Measurements from ENCODE around the gene DGCR8. TPM values are rescaled to one million over a fixed set of nuclear protein-coding genes. Genes with fewer than 3 reads are reported as not detected.

The DGCR8 gene
- total RNA-seq, 3 donors from 2014 or later: 56.2 to 65.3 (median 60.9) TPM

DNA sequence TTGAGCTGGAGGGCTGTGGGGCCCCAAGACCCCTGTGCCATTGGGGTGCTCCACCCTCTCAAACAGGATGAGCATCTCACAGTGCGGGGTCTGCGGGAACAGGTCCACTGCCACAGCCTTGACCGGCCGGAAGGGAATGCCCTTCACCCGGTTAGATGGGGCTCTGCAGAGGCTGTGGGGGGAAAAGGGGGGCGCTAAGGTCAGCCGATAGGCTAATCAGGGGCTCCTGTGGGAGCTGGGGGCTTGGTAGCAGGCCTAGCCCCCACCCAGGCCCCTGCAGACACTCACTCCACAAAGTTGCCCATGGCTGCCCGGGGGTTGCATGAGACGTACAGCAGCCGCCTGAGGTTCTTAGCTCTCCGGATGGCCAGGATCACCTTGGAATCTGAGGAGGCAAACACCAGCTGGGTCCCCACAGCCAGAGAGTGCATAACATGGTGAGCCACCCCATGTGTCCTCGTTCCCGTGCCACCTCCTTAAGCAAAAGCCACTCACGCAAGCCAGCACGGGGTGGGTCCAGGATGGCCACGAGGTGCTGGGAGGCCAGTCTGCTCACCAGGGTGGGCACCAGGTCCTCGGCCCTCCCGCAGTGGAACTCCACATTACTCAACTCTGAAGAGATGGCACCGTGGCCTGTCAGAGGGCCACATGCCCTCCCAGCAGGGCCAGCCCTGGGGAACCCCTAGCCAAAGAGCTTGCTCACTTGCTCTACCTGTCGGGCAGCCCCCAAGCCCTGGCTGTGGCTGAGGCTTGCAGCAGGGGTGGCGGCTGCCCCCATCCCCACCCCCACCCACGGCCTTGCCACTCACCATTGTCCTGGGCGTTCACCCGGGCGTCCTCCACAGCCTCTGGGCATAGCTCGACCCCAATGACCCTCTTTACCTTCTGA, 32.8 kb downstream of the DGCR8 start:
- Mint-ChIP-seq H3K4me1 (ENCODE audit: low read depth) (peaks cover 14% of the 10 kb centered on the region), H3K27me3 (ENCODE audit: low read depth) (no peaks in the 10 kb centered on the region), H3K9me3 (no peaks in the 10 kb centered on the region), H3K36me3 (ENCODE audit: insufficient read depth) (peaks cover 8% of the 10 kb centered on the region), H3K4me3 (no peak overlapping the region)
- DNase-seq (no peak), ATAC-seq (no peak)

DNA sequence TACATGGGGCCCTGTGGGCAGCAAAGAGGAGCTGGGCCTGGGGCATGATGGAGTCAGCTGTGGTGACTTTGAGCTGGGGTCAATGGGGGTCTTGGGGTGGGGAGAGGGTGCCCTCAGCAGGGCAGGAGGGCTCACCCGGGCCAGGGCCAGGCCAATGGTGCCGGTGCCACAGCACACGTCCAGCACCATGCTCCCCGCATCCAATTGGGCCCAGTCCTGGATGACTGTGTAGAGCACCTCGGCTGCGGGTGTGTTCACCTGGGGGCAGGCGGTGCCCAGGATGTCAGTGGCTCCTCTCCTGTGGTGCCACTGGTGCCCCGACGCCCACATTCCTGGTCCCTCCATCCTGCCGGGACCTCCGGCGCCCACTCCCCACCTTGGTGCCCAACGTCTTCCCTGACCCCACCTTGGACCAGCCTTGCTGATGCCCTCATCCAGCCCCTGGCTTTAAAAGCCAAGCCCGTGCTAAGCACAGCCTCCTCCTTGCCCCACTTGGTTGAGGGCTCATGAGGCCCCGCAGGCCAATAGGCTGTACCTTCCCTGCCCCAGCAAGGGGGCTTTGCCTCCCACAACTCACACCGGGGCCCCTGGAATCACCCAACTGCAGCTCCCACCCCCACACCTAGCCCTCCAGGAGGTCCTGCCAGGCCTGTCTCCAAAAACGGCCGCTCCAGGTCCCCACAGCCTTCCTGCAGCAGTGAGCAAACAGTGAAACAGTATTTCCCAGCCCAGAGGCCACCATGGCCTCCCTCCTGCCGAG, 33.7 kb downstream of the DGCR8 start:
- H3K4me1 Mint-ChIP-seq (ENCODE audit: low read depth): peaks cover 17% of the 10 kb centered on the region

GRCh38 chr22:20114506-20115475, 34.8 kb downstream of the DGCR8 start:
- no peaks in the 10 kb centered on the region for H3K9me3 Mint-ChIP-seq

More for the DNA sequence above, 33.7 kb downstream of the DGCR8 start:
- Mint-ChIP-seq H3K9me3 (no peaks in the 10 kb centered on the region), H3K27me3 (ENCODE audit: low read depth) (no peaks in the 10 kb centered on the region), H3K36me3 (ENCODE audit: insufficient read depth) (peaks cover 9% of the 10 kb centered on the region), H3K4me3 (peak overlapping the region; percentile 24)
- ATAC-seq: no peak
- DNase-seq: no peak

DNA sequence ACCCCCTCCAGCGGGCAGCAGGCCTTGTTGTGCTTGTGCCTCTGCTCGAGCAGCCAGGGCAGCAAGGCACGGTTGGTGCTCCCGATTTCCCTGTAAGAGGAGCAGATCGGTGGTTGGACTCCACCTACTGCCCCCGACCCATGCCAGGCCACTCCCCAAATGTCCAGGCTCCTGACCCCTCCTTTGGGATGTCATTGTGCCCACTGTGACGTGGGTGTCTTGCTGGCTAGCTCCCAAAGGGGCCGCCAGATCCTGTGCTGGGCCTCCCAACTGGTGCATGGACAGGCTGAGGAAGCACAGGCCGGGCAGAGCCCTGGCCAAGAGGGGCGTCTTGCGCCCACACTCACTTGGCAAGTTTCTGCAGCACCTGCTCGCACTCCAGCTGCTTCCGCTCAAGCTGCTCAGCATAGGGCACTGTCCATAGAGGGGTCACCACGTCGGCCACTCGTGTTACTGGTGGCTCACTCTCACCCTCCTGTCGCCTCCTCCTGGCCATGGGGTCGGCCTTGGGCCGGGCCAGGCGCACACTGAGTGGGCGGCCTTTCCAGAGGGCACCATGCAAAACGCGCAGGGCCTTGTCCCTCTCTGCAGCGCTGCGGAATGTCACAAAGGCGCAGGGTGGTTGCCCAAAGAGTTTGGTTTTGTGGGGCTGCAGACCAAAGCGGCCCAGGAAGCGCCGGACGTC, 35.8 kb downstream of the DGCR8 start, which contains the start of gene RANBP1:
TSS of gene RANBP1 (plus strand) at position 414 of the 685 bp plus-strand sequence. CDS start at position 495, 81 bp downstream.
- peak within 1 kb of the TSS; percentile 88 for H3K4me3 Mint-ChIP-seq
- peaks cover 17% of the 10 kb centered on the region for H3K36me3 Mint-ChIP-seq (ENCODE audit: insufficient read depth)
- ATAC-seq (no peak), DNase-seq (no peak)
- peaks cover 33% of the 10 kb centered on the region for H3K4me1 Mint-ChIP-seq (ENCODE audit: low read depth)
- no peaks in the 10 kb centered on the region for H3K9me3 Mint-ChIP-seq
- no peaks in the 10 kb centered on the region for H3K27me3 Mint-ChIP-seq (ENCODE audit: low read depth)

More at GRCh38 chr22:20114506-20115475, 34.8 kb downstream of the DGCR8 start:
- Mint-ChIP-seq H3K27me3 (ENCODE audit: low read depth) (no peaks in the 10 kb centered on the region), H3K4me1 (ENCODE audit: low read depth) (peaks cover 26% of the 10 kb centered on the region), H3K4me3 (peak overlapping the region; percentile 88), H3K36me3 (ENCODE audit: insufficient read depth) (peaks cover 14% of the 10 kb centered on the region)
- no peak for DNase-seq
- no peak for ATAC-seq

DNA sequence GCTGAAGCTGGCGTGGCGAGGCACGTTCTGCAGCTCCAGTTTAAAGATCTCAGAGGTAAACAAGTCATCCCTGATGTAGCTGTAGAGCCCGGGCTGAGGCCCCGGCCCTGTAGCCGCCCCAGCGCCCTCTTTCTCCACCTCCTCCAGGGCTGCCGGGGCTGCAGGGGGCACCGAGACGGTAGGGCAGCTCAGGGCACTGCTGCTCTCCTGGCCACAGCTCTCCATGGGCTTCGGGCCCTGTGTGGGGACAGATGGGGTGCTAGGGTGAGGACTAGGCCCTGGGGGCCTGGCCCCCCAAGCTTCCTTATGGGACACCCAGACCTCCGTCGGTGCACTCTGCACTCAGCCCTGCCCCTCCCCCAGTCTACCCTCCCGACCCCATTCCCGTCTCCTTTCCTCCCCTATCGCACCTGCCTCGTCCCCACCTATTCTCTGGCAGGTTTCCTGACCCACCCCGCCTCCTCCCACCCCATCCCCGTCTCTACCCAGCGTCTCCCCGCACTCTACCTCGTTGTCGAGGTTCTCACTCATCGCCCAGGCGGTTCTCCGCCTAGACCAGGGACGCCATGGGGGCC, 36.4 kb downstream of the DGCR8 start:
- Mint-ChIP-seq H3K36me3 (ENCODE audit: insufficient read depth) (peaks cover 15% of the 10 kb centered on the region), H3K9me3 (no peaks in the 10 kb centered on the region), H3K27me3 (ENCODE audit: low read depth) (no peaks in the 10 kb centered on the region), H3K4me3 (peak overlapping the region; percentile 88), H3K4me1 (ENCODE audit: low read depth) (peaks cover 35% of the 10 kb centered on the region)
- ATAC-seq (no peak), DNase-seq (no peak)

- peaks cover 36% of the 10 kb centered on the region for H3K4me1 Mint-ChIP-seq (ENCODE audit: low read depth)
- ATAC-seq (peak; percentile 79 to 81), DNase-seq (peak; percentile 95)
- H3K4me3 Mint-ChIP-seq: peak within 1 kb of the TSS; percentile 91
- H3K36me3 Mint-ChIP-seq (ENCODE audit: insufficient read depth): peaks cover 18% of the 10 kb centered on the region
- no peaks in the 10 kb centered on the region for H3K9me3 Mint-ChIP-seq
- H3K27me3 Mint-ChIP-seq (ENCODE audit: low read depth): no peaks in the 10 kb centered on the region
These were observed 37.1 kb downstream of the DGCR8 start, which contains the start of gene TRMT2A for GRCh38 chr22:20116951-20117632. Gene TRMT2A (minus strand): TSS chr22:20117226. CDS start chr22:20116906, 320 bp downstream.

DNA sequence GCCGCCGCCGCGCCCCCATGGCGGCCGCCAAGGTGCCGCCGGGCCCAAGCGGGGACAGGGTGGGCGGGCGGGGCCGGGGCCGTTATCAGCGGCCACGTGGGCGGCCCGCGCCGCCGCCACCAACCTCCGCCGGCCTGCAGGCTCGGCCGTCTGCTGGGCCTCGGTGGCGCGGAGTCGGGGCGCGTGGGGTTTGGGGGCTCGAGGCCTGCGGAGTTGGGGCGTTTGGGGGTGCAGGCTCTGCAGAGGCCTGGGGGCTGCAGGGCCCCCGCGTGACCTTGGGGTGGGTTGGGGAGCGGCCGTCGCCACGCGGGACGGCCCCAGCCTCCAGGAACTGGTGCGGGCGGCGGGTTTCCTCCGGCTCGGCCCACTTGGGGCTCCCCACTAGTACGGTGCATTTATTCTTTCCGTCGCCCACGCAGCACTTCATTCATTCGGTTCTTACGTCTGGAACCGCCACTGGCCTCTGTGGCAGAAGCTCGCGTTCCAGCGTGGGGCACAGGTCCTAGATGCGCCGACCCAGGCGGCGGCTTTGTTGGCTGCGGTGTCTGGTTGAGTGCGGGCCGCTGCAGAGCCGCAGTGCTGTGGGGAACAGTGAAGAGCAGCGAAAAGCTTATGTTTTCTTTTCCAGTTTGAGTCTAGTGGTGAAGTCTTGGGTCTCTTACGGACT, 37.7 kb downstream of the DGCR8 start:
- peaks cover 39% of the 10 kb centered on the region for H3K4me1 Mint-ChIP-seq (ENCODE audit: low read depth)
- peak; percentile 45 to 51 for ATAC-seq
- no peaks in the 10 kb centered on the region for H3K9me3 Mint-ChIP-seq
- DNase-seq: peak; percentile 74
- no peaks in the 10 kb centered on the region for H3K27me3 Mint-ChIP-seq (ENCODE audit: low read depth)
- peak overlapping the region; percentile 91 for H3K4me3 Mint-ChIP-seq
- H3K36me3 Mint-ChIP-seq (ENCODE audit: insufficient read depth): peaks cover 21% of the 10 kb centered on the region

GRCh38 chr22:20118300-20119020, 38.4 kb downstream of the DGCR8 start:
- H3K36me3 Mint-ChIP-seq (ENCODE audit: insufficient read depth): peaks cover 21% of the 10 kb centered on the region
- H3K9me3 Mint-ChIP-seq: no peaks in the 10 kb centered on the region
- H3K4me3 Mint-ChIP-seq: peak overlapping the region; percentile 91
- H3K4me1 Mint-ChIP-seq (ENCODE audit: low read depth): peaks cover 39% of the 10 kb centered on the region
- DNase-seq: no peak
- no peaks in the 10 kb centered on the region for H3K27me3 Mint-ChIP-seq (ENCODE audit: low read depth)
- no peak for ATAC-seq

DNA sequence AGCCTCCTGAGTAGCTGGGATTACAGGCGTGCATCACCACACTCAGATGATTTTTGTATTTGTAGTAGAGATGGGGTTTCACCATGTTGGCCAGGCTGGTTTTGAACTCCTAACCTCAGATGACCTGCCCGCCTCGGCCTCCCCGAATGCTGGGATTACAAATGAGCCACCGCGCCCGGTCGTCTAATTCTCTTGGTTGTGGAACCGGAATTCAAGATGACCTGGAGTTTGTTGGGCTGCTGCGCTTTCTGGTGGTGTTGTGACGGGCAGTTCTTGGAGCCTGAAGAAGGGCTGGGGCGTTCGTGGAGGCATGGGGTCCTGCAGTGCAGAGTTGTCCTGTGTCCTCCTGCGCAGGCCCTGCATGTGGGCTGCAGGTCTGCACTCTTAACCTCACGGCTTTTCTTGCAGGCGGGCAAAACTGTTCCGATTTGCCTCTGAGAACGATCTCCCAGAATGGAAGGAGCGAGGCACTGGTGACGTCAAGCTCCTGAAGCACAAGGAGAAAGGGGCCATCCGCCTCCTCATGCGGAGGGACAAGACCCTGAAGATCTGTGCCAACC, 41.9 kb downstream of the DGCR8 start:
- ATAC-seq (no peak), DNase-seq (no peak)
- H3K4me1 Mint-ChIP-seq (ENCODE audit: low read depth): peaks cover 33% of the 10 kb centered on the region
- no peaks in the 10 kb centered on the region for H3K9me3 Mint-ChIP-seq
- no peak overlapping the region for H3K4me3 Mint-ChIP-seq
- H3K27me3 Mint-ChIP-seq (ENCODE audit: low read depth): no peaks in the 10 kb centered on the region
- peaks cover 25% of the 10 kb centered on the region for H3K36me3 Mint-ChIP-seq (ENCODE audit: insufficient read depth)

GRCh38 chr22:20123366-20124082, 43.5 kb downstream of the DGCR8 start:
- no peak for ATAC-seq
- no peaks in the 10 kb centered on the region for H3K27me3 Mint-ChIP-seq (ENCODE audit: low read depth)
- DNase-seq: no peak
- peaks cover 30% of the 10 kb centered on the region for H3K36me3 Mint-ChIP-seq (ENCODE audit: insufficient read depth)
- no peaks in the 10 kb centered on the region for H3K9me3 Mint-ChIP-seq
- no peak overlapping the region for H3K4me3 Mint-ChIP-seq
- peaks cover 33% of the 10 kb centered on the region for H3K4me1 Mint-ChIP-seq (ENCODE audit: low read depth)
